ENCODE measurements around the gene ZGPAT.

ZGPAT gene

DNA sequence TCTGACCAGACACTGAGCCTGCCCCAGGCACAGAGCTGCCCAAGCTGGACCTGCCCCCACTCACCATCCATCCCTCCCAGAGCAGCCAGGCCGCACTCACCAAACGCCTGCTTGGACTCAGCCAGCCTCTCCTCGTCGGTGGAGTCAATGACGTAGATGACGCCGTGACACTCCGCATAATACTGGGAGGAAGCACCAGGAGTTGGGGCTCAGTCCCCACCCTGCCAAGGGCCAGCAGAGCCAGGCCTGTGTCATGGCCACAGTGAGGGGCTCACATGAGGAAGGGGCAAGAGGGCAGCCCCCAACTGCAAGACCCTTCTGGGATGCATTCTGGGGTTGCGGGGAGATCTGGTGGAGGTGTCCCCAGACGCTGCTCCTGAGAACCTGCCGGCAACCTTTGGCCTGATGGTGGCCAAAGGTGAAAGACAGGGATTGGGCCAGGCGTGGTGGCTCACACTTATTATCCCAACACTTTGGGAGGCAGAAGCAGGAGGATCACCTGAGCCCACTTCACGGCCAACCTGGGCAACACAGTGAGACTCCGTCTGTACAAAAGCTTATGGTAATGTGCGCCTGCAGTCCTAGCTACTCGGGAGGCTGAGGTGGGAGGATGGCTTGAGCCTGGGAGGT is 5.7 kb upstream of the ZGPAT start:
- H2AFZ ChIP-seq (ENCODE audit: low read depth), result no peak overlapping the region
- no peak overlapping the region for H3K4me3 ChIP-seq (IDR thresholded peaks at IDR 0.05; ENCODE audit: insufficient read depth, low read depth, low read length)
- H3K36me3 ChIP-seq (ENCODE audit: insufficient read depth), result no peaks in the 10 kb centered on the region
- H3K27me3 ChIP-seq (ENCODE audit: insufficient read depth, low read depth), result no peaks in the 10 kb centered on the region
- no peak overlapping the region for H3K4me2 ChIP-seq
- H3K79me2 ChIP-seq (ENCODE audit: insufficient read depth, low read depth), result peaks cover 17% of the 10 kb centered on the region; the same call in 1 of the 2 replicates
- TF ChIP-seq, protein P1, sequence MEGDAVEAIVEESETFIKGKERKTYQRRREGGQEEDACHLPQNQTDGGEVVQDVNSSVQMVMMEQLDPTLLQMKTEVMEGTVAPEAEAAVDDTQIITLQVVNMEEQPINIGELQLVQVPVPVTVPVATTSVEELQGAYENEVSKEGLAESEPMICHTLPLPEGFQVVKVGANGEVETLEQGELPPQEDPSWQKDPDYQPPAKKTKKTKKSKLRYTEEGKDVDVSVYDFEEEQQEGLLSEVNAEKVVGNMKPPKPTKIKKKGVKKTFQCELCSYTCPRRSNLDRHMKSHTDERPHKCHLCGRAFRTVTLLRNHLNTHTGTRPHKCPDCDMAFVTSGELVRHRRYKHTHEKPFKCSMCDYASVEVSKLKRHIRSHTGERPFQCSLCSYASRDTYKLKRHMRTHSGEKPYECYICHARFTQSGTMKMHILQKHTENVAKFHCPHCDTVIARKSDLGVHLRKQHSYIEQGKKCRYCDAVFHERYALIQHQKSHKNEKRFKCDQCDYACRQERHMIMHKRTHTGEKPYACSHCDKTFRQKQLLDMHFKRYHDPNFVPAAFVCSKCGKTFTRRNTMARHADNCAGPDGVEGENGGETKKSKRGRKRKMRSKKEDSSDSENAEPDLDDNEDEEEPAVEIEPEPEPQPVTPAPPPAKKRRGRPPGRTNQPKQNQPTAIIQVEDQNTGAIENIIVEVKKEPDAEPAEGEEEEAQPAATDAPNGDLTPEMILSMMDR (conservative IDR thresholded peaks at IDR 0.05; ENCODE audit: low read depth, low read length), result no peak
- H4K20me1 ChIP-seq (ENCODE audit: insufficient read depth), result 0 out of 2 replicates have a peak, but pooled peaks cover 3% of the 10 kb centered on the region
- no peak overlapping the region for H3K27ac ChIP-seq
- no peak overlapping the region for H3K9ac ChIP-seq
- peaks cover 12% of the 10 kb centered on the region for H3K4me1 ChIP-seq (ENCODE audit: low read depth, poor library complexity, severe bottlenecking)

DNA sequence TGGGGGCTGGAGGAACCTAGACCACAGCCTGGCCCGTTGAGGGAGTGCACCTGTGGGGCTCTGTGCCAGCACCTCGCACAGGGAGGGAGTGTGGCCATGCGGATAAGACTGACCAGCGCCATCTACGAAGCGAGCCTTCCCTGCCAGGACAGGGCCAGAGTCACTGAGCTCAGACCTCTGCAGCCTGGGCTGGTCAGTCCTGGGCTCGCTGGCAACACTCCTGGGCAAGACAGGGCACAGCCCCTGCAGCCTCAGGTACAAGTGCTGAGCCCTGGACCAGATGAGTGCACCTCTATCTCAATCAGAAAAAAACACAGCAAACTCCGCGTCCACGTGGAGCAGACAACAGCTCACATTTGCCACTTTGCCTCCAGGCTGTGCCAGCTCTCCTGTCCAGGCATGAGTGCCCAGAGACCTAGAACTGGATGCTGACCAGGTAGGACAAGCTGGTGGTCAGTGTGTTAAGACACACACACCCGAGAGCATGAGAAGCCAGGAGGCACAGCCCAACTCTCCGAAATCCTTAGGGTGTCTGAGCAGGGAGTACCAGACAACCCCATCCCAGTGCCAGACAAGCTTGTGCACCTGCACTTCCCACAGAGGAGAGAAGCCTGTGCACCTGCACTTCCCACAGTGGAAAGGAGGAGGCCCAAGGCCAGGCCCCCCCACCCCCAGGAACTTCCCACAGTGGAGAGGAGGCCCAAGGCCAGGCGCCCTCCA is 4.9 kb upstream of the ZGPAT start:
- no peak overlapping the region for H3K4me3 ChIP-seq (IDR thresholded peaks at IDR 0.05; ENCODE audit: insufficient read depth, low read depth, low read length)

DNA sequence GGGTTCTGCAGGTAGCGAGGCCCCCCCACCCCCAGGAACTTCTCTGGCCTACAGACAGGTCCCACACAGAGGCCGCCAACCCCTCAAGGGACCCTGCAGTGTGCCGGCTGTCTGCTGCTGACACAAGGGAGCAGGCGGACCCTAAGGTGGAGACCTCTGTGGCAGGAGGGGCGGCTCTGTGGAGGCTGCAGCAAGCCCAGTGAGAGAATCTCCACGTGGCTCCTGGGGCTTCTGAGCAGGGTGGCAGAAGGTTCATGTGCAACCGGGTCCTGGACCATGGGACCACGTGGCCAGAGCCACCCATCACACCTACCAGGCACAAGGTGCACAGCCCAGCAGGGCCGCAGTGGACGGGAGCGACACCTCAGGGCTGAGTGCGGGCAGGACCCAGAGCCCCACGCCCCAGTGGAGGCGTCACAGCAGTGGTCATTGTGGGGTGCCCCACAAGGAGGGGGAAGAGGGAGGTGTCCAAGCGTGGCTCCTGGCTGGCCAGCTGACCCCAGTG is 4.3 kb upstream of the ZGPAT start:
- no peak overlapping the region for H3K9ac ChIP-seq
- no peaks in the 10 kb centered on the region for H3K27me3 ChIP-seq (ENCODE audit: insufficient read depth, low read depth)
- H3K79me2 ChIP-seq (ENCODE audit: insufficient read depth, low read depth), result peaks cover 20% of the 10 kb centered on the region; the same call in 1 of the 2 replicates
- H3K27ac ChIP-seq, result no peak overlapping the region
- no peak overlapping the region for H3K4me2 ChIP-seq
- H3K36me3 ChIP-seq (ENCODE audit: insufficient read depth), result no peaks in the 10 kb centered on the region
- no peak overlapping the region for H2AFZ ChIP-seq (ENCODE audit: low read depth)
- peaks cover 13% of the 10 kb centered on the region for H3K4me1 ChIP-seq (ENCODE audit: low read depth, poor library complexity, severe bottlenecking)
- no peak overlapping the region for H3K4me3 ChIP-seq (IDR thresholded peaks at IDR 0.05; ENCODE audit: insufficient read depth, low read depth, low read length)
- H4K20me1 ChIP-seq (ENCODE audit: insufficient read depth), result peaks cover 3% of the 10 kb centered on the region; the same call in 1 of the 2 replicates
- TF ChIP-seq, protein P1 (conservative IDR thresholded peaks at IDR 0.05; ENCODE audit: low read depth, low read length), result no peak

More for the DNA sequence above, 4.9 kb upstream of the ZGPAT start:
- Histone ChIP-seq H3K27me3 (ENCODE audit: insufficient read depth, low read depth) (no peaks in the 10 kb centered on the region), H3K27ac (no peak overlapping the region), H2AFZ (ENCODE audit: low read depth) (no peak overlapping the region), H3K4me1 (ENCODE audit: low read depth, poor library complexity, severe bottlenecking) (peaks cover 12% of the 10 kb centered on the region), H4K20me1 (ENCODE audit: insufficient read depth) (0 out of 2 replicates have a peak, but pooled peaks cover 3% of the 10 kb centered on the region), H3K9ac (no peak overlapping the region), H3K4me2 (no peak overlapping the region), H3K36me3 (ENCODE audit: insufficient read depth) (no peaks in the 10 kb centered on the region), H3K79me2 (ENCODE audit: insufficient read depth, low read depth) (peaks cover 18% of the 10 kb centered on the region; the same call in 1 of the 2 replicates)
- TF ChIP-seq, protein P1 (conservative IDR thresholded peaks at IDR 0.05; ENCODE audit: low read depth, low read length), result no peak

DNA sequence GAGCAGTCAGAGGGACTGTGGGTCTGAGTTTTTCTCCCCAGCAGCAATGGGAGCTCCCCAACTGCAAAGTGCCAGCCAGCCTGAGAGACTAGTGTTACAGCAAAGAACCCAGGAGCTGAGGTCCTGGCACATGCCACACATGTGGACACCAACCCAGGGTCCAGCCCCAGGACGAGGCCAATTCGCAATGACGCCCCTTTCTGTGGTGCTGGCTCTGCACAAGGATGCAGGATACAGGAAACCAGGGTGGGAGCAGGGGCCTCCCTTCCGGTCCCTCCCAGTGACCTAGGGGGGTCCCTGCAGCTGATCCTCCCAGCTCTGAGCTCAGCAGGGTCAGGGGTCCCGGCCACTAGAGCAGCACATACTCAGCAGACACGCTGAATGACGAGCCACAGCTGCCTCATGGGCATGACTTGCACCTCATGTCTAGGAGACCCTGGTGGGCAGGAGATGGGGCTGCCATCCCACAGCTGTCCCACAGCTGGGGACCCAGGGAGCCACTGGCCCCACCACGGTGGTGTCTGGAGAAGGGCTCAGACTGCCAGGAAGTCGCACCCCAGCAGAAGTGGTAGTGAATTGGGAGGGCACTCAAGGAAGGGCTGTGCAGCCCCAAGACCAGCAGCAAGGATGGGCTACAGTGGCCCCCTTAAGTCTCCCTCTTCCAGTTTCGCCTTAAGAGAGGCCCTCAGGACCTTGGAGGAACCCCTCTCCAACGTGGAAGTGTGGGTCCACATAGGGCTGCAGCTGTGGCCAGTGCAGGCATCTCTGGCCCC is 3.7 kb upstream of the ZGPAT start:
- no peaks in the 10 kb centered on the region for H3K27me3 ChIP-seq (ENCODE audit: insufficient read depth, low read depth)
- peaks cover 26% of the 10 kb centered on the region; the same call in 1 of the 2 replicates for H3K79me2 ChIP-seq (ENCODE audit: insufficient read depth, low read depth)
- H3K4me3 ChIP-seq (IDR thresholded peaks at IDR 0.05; ENCODE audit: insufficient read depth, low read depth, low read length), result no peak overlapping the region
- no peak overlapping the region for H2AFZ ChIP-seq (ENCODE audit: low read depth)
- no peak overlapping the region for H3K4me2 ChIP-seq
- H3K36me3 ChIP-seq (ENCODE audit: insufficient read depth), result no peaks in the 10 kb centered on the region; the same call in 1 of the 2 replicates
- H3K4me1 ChIP-seq (ENCODE audit: low read depth, poor library complexity, severe bottlenecking), result peaks cover 17% of the 10 kb centered on the region
- peaks cover 3% of the 10 kb centered on the region; the same call in 1 of the 2 replicates for H4K20me1 ChIP-seq (ENCODE audit: insufficient read depth)
- H3K9ac ChIP-seq, result no peak overlapping the region
- no peak overlapping the region for H3K27ac ChIP-seq
- TF ChIP-seq, protein P1 (conservative IDR thresholded peaks at IDR 0.05; ENCODE audit: low read depth, low read length), result no peak

All from KMS-11 (cell line).